GM18519 (cell line): ENCODE measurements around the gene PTPRG.

Experiments used
- ATAC-seq: cut with Tn5 transposase; IDR thresholded peaks from one replicate; pipeline ENCODE4 v1.9.1; 2021; ENCODE audit warnings: mild to moderate bottlenecking, moderate library complexity; ENCODE audit not compliant: unreplicated experiment, low FRiP score

PTPRG gene

GRCh38 chr3:61780455-61781228, 219.3 kb downstream of the PTPRG start:
- no peak for ATAC-seq

- no peak for ATAC-seq
These were observed 222.8 kb downstream of the PTPRG start for GRCh38 chr3:61783993-61784718.

GRCh38 chr3:61788623-61789507, 227.5 kb downstream of the PTPRG start:
- no peak for ATAC-seq

GRCh38 chr3:61789861-61790260, 228.5 kb downstream of the PTPRG start:
- no peak for ATAC-seq

DNA sequence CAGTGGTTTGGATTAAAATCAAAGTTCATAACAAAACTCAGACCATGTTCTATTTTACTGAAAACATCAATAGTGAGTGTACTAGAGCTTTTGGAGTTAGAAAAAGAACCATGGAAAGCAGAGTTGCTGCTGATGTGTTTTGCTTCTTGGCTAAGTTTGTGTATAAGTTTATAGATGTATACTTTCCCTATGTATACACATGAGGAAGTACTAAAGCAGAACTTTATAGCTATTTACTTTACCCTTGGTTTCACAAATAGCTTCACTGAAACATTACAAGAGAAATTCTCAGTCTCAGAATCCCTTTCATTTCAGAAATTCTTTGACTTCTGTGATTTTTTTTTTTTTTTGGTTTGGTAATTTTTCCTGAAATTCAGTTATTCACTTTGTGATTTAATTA, 229.0 kb downstream of the PTPRG start:
- ATAC-seq = no peak

GRCh38 chr3:61793056-61793455, 231.7 kb downstream of the PTPRG start:
- ATAC-seq = no peak

GRCh38 chr3:61793521-61793920, 232.2 kb downstream of the PTPRG start:
- no peak for ATAC-seq

DNA sequence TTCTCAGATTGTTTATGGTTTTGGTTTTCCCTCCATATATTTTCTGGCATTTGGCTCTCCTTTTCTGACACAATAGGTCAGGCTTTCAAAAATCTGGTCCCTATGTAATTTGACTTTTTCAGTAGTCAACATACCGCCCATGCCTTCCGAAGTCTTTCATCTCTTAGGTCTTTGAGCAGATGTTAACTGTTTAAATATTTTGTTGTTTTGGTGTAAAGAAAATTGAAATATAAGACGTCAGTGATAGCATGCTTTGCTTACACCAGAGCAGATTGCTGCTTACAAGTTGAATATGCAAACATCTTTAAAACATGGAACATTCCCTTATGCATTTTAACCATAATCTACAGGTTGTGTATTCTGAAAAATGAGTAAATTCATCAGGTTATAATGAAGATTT, 233.0 kb downstream of the PTPRG start:
- no peak for ATAC-seq

GRCh38 chr3:61794961-61795360, 233.6 kb downstream of the PTPRG start:
- ATAC-seq = no peak

GRCh38 chr3:61796088-61796680, 234.8 kb downstream of the PTPRG start:
- ATAC-seq = no peak

GRCh38 chr3:61796911-61797310, 235.5 kb downstream of the PTPRG start:
- no peak for ATAC-seq

DNA sequence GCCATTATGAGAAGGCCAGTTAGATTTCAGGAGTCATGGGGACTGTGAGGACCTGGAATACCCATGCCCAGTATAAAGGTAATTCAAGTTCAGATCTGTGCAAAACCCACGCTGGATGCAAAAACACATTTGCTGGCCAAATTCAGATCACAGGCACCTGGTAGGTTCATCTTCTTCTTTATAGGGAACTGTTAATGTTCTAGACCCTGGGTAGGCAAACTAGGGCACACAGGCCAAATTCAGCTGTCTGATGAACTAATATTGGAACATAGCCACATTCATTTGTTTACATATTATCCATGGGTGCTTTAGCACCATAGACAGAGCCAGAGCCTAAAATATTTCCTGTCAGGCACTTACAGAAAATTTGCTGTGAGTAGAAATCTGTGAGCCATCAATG, 241.4 kb downstream of the PTPRG start:
- no peak for ATAC-seq

GRCh38 chr3:61803983-61804382, 242.6 kb downstream of the PTPRG start:
- no peak for ATAC-seq

DNA sequence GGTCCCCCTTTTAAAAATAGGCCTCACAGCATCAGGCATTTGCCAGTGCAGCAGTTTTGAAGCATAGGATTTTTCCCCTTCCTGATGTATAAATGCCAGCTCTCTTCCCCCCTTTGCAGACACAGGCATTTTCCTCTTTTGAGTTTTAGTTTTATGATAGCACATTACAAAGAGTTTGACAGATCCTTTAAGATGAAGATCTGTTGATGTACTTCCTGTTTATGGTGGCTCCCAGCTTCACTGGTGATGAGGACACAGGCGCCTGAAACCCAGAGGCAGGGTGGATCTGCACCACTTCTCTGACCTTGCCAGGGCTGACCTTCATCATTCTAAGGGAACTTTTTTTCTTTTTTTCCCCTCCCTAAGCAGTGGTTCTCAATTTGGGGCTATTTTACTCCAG, 243.4 kb downstream of the PTPRG start:
- no peak for ATAC-seq

- no peak for ATAC-seq
These were observed 244.2 kb downstream of the PTPRG start for GRCh38 chr3:61805510-61806080.

DNA sequence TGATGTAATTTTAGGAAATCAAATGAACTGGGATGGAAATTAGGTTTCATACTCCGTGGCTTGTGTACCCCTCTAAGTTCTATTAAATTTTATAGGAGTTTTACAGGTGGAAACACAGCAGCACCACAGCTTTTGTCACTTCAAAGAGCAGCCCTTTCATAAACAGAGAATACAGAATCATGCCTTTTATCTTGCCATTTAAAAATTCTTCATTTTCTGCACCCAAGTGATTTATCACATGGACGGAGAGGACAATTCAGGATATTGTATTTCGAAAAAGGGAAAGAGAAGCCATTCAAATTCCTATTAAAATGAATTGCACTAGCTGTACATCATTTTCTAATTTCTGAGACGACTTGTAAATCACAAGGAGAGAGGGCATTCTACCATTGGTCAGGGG, 245.4 kb downstream of the PTPRG start:
- no peak for ATAC-seq

DNA sequence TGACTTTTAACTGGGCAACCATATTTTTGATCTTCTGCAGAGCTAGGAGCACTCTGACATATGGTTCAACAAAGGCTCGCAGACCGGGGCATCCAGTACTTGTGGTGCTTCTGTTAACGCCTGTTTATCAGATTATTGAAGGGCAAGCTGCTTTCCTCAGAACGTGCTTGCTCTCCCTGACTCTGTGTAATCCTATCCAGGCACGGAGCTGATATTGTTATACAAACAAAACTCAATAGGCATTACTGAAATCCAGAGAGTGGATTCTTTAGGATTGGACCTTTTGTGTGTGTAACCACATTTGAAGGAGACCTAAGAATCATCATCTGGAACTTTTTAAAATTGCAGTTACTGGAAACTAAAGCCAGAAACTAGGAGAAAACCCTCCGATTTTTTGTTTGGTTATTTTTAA, 246.5 kb downstream of the PTPRG start:
- no peak for ATAC-seq

DNA sequence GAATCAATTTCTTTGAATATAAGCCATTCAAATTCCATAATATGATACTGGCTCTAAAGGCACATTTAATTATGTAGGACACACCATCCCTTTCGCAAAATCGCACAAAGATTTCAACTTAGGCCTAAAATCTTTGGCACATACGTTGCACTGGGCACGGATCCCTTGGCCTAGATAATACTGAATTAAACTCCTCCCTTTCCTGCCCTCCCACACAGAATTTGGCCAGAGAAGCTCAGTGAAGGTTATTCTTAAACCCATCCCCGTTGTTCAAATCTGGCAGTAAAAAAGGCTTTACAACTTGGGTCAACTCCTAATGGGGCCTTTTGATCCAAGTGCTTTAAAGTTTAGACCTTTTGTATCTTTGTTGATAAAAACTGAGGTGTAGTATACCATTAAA, 247.2 kb downstream of the PTPRG start:
- no peak for ATAC-seq

DNA sequence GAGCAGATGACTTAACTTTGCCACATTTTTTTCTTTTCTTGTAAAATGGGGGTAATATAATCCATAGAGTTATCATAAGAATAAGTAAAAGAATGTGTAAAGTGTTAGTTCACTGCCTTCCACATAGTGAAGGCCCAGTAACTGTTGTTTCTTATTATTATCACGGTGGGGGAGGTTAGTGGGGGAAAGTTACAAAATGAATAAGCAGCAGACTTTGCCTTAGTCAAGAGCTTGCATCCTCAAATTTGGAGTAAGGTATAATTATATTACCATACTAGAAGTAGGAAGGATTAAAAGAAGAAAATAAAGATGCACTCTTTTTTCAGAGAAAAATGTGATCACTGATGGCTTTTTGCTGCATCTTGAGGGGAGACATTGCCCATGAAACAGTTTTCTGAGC, 247.6 kb downstream of the PTPRG start:
- ATAC-seq = no peak

DNA sequence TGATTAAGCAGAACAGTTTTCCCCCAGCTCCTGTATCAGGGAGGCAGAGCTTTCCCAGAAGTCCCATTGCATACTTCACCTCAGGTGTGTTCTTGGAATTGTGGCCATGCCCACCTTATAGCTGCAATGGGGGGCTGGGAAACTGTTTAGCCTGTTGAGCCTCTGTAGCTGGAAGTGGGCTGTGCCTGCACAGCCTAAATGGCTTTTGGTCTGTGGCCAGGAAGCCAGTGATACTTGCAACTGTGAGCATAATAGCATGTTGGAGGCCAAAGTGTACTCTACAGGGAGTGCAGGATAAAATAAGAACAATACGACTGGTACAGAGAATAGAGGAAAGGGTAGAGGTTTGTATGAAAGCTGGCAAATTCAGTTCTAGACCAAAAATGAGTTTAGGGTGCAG, 248.5 kb downstream of the PTPRG start:
- no peak for ATAC-seq
